SK-N-SH treated with all-trans-retinoic acid at 6 μM for 48 hours (cell line): ENCODE measurements around the gene C11orf68.

Experiments used
- ATAC-seq: fragments of 200-7000 bp; cut with Tn5 transposase; 3 replicates; pipeline ENCODE4 v1.9.1; 2020; ENCODE audit warnings: mild to moderate bottlenecking, moderate library complexity
- ARNTL ChIP-seq: fragments of 450-650 bp; formaldehyde crosslinking; IDR thresholded peaks from 2 replicates; pipeline ENCODE4 v1.5.0; 2020; ENCODE audit warnings: low read depth, mild to moderate bottlenecking, moderate library complexity, borderline replicate concordance
- BACH2 ChIP-seq: fragments of 250-450 bp; sonication (Bioruptor Pico); IDR thresholded peaks from 2 replicates; pipeline ENCODE4 v1.9.0; 2021; ENCODE audit warnings: mild to moderate bottlenecking, borderline replicate concordance
- CSDC2 ChIP-seq: fragments of 250-450 bp; sonication (Bioruptor Pico); IDR thresholded peaks from 2 replicates; pipeline ENCODE4 v1.5.0; 2020; ENCODE audit warnings: mild to moderate bottlenecking, moderate library complexity
- CSRNP3 ChIP-seq: fragments of 250-450 bp; sonication (Bioruptor Pico); IDR thresholded peaks from 2 replicates; pipeline ENCODE4 v1.5.1; 2021; ENCODE audit warnings: mild to moderate bottlenecking, moderate library complexity
- ESRRG ChIP-seq: fragments of 250-450 bp; sonication (Bioruptor Pico); IDR thresholded peaks from 2 replicates; pipeline ENCODE4 v1.6.1; 2021; ENCODE audit warnings: mild to moderate bottlenecking
- GLIS3 ChIP-seq: fragments of 250-450 bp; sonication (Bioruptor Pico); IDR thresholded peaks from 2 replicates; pipeline ENCODE4 v1.5.0; 2020; ENCODE audit warnings: mild to moderate bottlenecking, moderate library complexity
- ISL1 ChIP-seq: fragments of 250-450 bp; sonication (Bioruptor Pico); IDR thresholded peaks from 2 replicates; pipeline ENCODE4 v2.1.2; 2022; ENCODE audit warnings: mild to moderate bottlenecking, moderate library complexity
- OSR1 ChIP-seq: fragments of 250-450 bp; sonication (Bioruptor Pico); IDR thresholded peaks from 2 replicates; pipeline ENCODE4 v1.8.0; 2022; ENCODE audit warnings: moderate library complexity, mild to moderate bottlenecking, inconsistent platforms
- PPARA ChIP-seq: fragments of 250-450 bp; sonication (Bioruptor Pico); IDR thresholded peaks from 2 replicates; pipeline ENCODE4 v1.5.0; 2020; ENCODE audit warnings: mild to moderate bottlenecking, borderline replicate concordance
- RARB ChIP-seq: fragments of 250-450 bp; sonication (Bioruptor Pico); IDR thresholded peaks from 2 replicates; pipeline ENCODE4 v1.8.0; 2021; ENCODE audit warnings: mild to moderate bottlenecking, moderate library complexity
- SNAI2 ChIP-seq: fragments of 250-450 bp; sonication (Bioruptor Pico); IDR thresholded peaks from 2 replicates; pipeline ENCODE4 v1.5.0; 2020; ENCODE audit warnings: mild to moderate bottlenecking, moderate library complexity
- TCF4 ChIP-seq: fragments of 250-450 bp; sonication (Bioruptor Pico); IDR thresholded peaks from 2 replicates; pipeline ENCODE4 v1.8.0; 2021; ENCODE audit warnings: mild to moderate bottlenecking, moderate library complexity, borderline replicate concordance
- TOX ChIP-seq: fragments of 250-450 bp; sonication (Bioruptor Pico); IDR thresholded peaks from 2 replicates; pipeline ENCODE4 v1.8.0; 2021; ENCODE audit warnings: mild to moderate bottlenecking, moderate library complexity, borderline replicate concordance
- TSHZ2 ChIP-seq: fragments of 250-450 bp; sonication (Bioruptor Pico); IDR thresholded peaks from 2 replicates; pipeline ENCODE4 v1.5.0; 2020; ENCODE audit warnings: mild to moderate bottlenecking, moderate library complexity
- ZC3H10 ChIP-seq: fragments of 250-450 bp; sonication (Bioruptor Pico); IDR thresholded peaks from 2 replicates; pipeline ENCODE4 v1.5.1; 2021; ENCODE audit warnings: mild to moderate bottlenecking, moderate library complexity
- ZFP30 ChIP-seq: fragments of 450-650 bp; formaldehyde crosslinking; IDR thresholded peaks from 2 replicates; pipeline ENCODE4 v1.5.0; 2022; ENCODE audit warnings: mild to moderate bottlenecking, moderate library complexity
- ZNF565 ChIP-seq: fragments of 450-650 bp; formaldehyde crosslinking; conservative IDR thresholded peaks from 2 replicates; pipeline ENCODE4 v1.5.0; 2020; ENCODE audit warnings: low read depth, mild to moderate bottlenecking, moderate library complexity
- ZNF70 ChIP-seq: fragments of 450-650 bp; formaldehyde crosslinking; IDR thresholded peaks from 2 replicates; pipeline ENCODE4 v1.5.0; 2020; ENCODE audit warnings: mild to moderate bottlenecking, moderate library complexity
- ZNF8 ChIP-seq: fragments of 450-650 bp; formaldehyde crosslinking; IDR thresholded peaks from 2 replicates; pipeline ENCODE4 v1.5.0; 2020; ENCODE audit warnings: mild to moderate bottlenecking, moderate library complexity
- TF ChIP-seq, protein P1 (sequence below): fragments of 250-450 bp; sonication (Bioruptor Pico); IDR thresholded peaks from 2 replicates; pipeline ENCODE4 v1.8.0; 2020; ENCODE audit warnings: mild to moderate bottlenecking, moderate library complexity, borderline replicate concordance
- TF ChIP-seq, protein P2 (sequence below): fragments of 250-450 bp; sonication (Bioruptor Pico); IDR thresholded peaks from 2 replicates; pipeline ENCODE4 v1.8.0; 2021; ENCODE audit warnings: low read depth, mild to moderate bottlenecking, moderate library complexity, borderline replicate concordance

The C11orf68 gene

GRCh38 chr11:65917077-65917433 is 1.8 kb downstream of the C11orf68 start:
- TF ChIP-seq ZNF70 (CRISPR knock-in tag) (no peak), ZNF8 (CRISPR knock-in tag) (no peak), ISL1 (CRISPR knock-in tag) (no peak), TOX (CRISPR knock-in tag) (no peak), RARB (no peak), OSR1 (CRISPR knock-in tag) (no peak), BACH2 (no peak), CSRNP3 (CRISPR knock-in tag) (no peak), CSDC2 (CRISPR knock-in tag) (no peak), TSHZ2 (no peak), ESRRG (CRISPR knock-in tag) (no peak), ARNTL (CRISPR knock-in tag) (no peak), SNAI2 (CRISPR knock-in tag) (no peak), PPARA (no peak), ZFP30 (CRISPR knock-in tag) (no peak), GLIS3 (no peak)
- TF ChIP-seq, protein P1, sequence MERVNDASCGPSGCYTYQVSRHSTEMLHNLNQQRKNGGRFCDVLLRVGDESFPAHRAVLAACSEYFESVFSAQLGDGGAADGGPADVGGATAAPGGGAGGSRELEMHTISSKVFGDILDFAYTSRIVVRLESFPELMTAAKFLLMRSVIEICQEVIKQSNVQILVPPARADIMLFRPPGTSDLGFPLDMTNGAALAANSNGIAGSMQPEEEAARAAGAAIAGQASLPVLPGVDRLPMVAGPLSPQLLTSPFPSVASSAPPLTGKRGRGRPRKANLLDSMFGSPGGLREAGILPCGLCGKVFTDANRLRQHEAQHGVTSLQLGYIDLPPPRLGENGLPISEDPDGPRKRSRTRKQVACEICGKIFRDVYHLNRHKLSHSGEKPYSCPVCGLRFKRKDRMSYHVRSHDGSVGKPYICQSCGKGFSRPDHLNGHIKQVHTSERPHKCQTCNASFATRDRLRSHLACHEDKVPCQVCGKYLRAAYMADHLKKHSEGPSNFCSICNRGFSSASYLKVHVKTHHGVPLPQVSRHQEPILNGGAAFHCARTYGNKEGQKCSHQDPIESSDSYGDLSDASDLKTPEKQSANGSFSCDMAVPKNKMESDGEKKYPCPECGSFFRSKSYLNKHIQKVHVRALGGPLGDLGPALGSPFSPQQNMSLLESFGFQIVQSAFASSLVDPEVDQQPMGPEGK (CRISPR knock-in tag) = no peak
- no peak for ATAC-seq

GRCh38 chr11:65916391-65916790 is 2.5 kb downstream of the C11orf68 start:
- TF ChIP-seq ZNF8 (CRISPR knock-in tag) = no peak
- no peak for TF ChIP-seq TCF4 (CRISPR knock-in tag)
- TF ChIP-seq ZC3H10 = no peak
- TF ChIP-seq CSDC2 (CRISPR knock-in tag) = no peak
- TF ChIP-seq GLIS3 = no peak
- TF ChIP-seq, protein P1 (CRISPR knock-in tag) = no peak
- no peak for TF ChIP-seq ZFP30 (CRISPR knock-in tag)
- TF ChIP-seq TSHZ2 = no peak
- TF ChIP-seq ARNTL (CRISPR knock-in tag) = no peak
- TF ChIP-seq CSRNP3 (CRISPR knock-in tag) = no peak
- TF ChIP-seq RARB = no peak
- TF ChIP-seq OSR1 (CRISPR knock-in tag) = no peak
- TF ChIP-seq ZNF565 (CRISPR knock-in tag) = no peak
- TF ChIP-seq, protein P2, sequence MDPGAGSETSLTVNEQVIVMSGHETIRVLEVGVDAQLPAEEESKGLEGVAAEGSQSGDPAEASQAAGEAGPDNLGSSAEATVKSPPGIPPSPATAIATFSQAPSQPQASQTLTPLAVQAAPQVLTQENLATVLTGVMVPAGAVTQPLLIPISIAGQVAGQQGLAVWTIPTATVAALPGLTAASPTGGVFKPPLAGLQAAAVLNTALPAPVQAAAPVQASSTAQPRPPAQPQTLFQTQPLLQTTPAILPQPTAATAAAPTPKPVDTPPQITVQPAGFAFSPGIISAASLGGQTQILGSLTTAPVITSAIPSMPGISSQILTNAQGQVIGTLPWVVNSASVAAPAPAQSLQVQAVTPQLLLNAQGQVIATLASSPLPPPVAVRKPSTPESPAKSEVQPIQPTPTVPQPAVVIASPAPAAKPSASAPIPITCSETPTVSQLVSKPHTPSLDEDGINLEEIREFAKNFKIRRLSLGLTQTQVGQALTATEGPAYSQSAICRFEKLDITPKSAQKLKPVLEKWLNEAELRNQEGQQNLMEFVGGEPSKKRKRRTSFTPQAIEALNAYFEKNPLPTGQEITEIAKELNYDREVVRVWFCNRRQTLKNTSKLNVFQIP (CRISPR knock-in tag) = no peak
- TF ChIP-seq ESRRG (CRISPR knock-in tag) = no peak
- ATAC-seq = no peak
